HEK293 (cell line): Measurements from ENCODE around the gene AQP10.

ENCODE experiments used
- CTCF ChIA-PET: fragments of 350-600 bp; formaldehyde crosslinking; extraction: SDS; loops from one replicate; lab custom pipeline; 2021; ENCODE audit warnings: antibody characterized with exemption; lab: Yijun Ruan, JAX
- POLR2A ChIA-PET: fragments of 300-600 bp; formaldehyde crosslinking; extraction: SDS; loops from one replicate; lab custom pipeline; 2020; ENCODE audit warnings: antibody characterized with exemption, inconsistent platforms; lab: Yijun Ruan, JAX
- H3K27ac ChIP-seq: fragments of 200-500 bp; sonication (Bioruptor generic); 2 replicates; pipeline ENCODE4 v1.5.1; 2014; ENCODE audit warnings: low read depth, low read length, control low read depth, inconsistent platforms; ENCODE audit errors: extremely low read depth
- H3K36me3 ChIP-seq, 2 experiments: fragments of 200-500 bp in 1 of 2; sonication (Bioruptor generic) in 1 of 2; 1 replicate in 1 of 2; 2 replicates in 1 of 2; pipeline ENCODE4 v1.5.1; 2014 to 2017; ENCODE audit warnings: inconsistent platforms in 2 of 2, low read length in 2 of 2; ENCODE audit not compliant: control insufficient read depth in 2 of 2, insufficient read depth in 1 of 2
- H3K4me1 ChIP-seq: fragments of 200-500 bp; sonication (Bioruptor generic); 2 replicates; pipeline ENCODE4 v1.5.1; 2014; ENCODE audit warnings: mild to moderate bottlenecking, low read length, inconsistent platforms; ENCODE audit not compliant: control insufficient read depth, insufficient read depth
- H3K4me3 ChIP-seq: 2 replicates; pipeline ENCODE4 v1.5.1; 2011; ENCODE audit warnings: low read depth, mild to moderate bottlenecking, control low read depth, low read length, moderate library complexity
- H3K9me3 ChIP-seq: fragments of 200-500 bp; sonication (Bioruptor generic); 2 replicates; pipeline ENCODE4 v1.5.1; 2014; ENCODE audit warnings: low read depth, low read length, inconsistent platforms; ENCODE audit not compliant: control insufficient read depth, insufficient read depth
- HOXA7 ChIP-seq: sonication (generic); formaldehyde crosslinking; IDR thresholded peaks from 2 replicates; pipeline ENCODE4 v1.8.1; 2022; ENCODE audit warnings: missing genetic modification reagents, borderline replicate concordance
- PRDM2 ChIP-seq: fragments of 450-650 bp; formaldehyde crosslinking; IDR thresholded peaks from 2 replicates; pipeline ENCODE4 v1.5.1; 2016; ENCODE audit warnings: missing biosample characterization, missing genetic modification characterization, borderline replicate concordance
- SETDB1 ChIP-seq: IDR thresholded peaks from one replicate; pipeline ENCODE4 v1.6.1; 2017; ENCODE audit warnings: mild to moderate bottlenecking, low read length, moderate library complexity, mixed read lengths; ENCODE audit not compliant: insufficient read length
- WT1 ChIP-seq: fragments of 450-650 bp; formaldehyde crosslinking; IDR thresholded peaks from 2 replicates; pipeline ENCODE4 v1.5.1; 2016; ENCODE audit warnings: missing biosample characterization, missing genetic modification characterization
- ZBTB7A ChIP-seq: fragments of 450-650 bp; formaldehyde crosslinking; IDR thresholded peaks from 2 replicates; pipeline ENCODE4 v1.5.1; 2016; ENCODE audit warnings: low read depth, missing biosample characterization, missing genetic modification characterization
- ZEB2 ChIP-seq: fragments of 450-650 bp; formaldehyde crosslinking; IDR thresholded peaks from 2 replicates; pipeline ENCODE4 v1.5.1; 2016; ENCODE audit warnings: missing biosample characterization, missing genetic modification characterization
- ZNF121 ChIP-seq: fragments of 450-650 bp; formaldehyde crosslinking; IDR thresholded peaks from 2 replicates; pipeline ENCODE4 v1.5.1; 2016; ENCODE audit warnings: missing biosample characterization, missing genetic modification characterization
- ZNF174 ChIP-seq: fragments of 450-650 bp; formaldehyde crosslinking; IDR thresholded peaks from 2 replicates; pipeline ENCODE4 v1.5.0; 2017; ENCODE audit warnings: missing biosample characterization, mild to moderate bottlenecking, missing genetic modification characterization
- ZNF214 ChIP-seq: fragments of 450-650 bp; formaldehyde crosslinking; IDR thresholded peaks from 2 replicates; pipeline ENCODE4 v1.5.1; 2017; ENCODE audit warnings: missing biosample characterization, mild to moderate bottlenecking, missing genetic modification characterization, borderline replicate concordance
- ZNF335 ChIP-seq: fragments of 450-650 bp; formaldehyde crosslinking; conservative IDR thresholded peaks from 2 replicates; pipeline ENCODE4 v1.5.1; 2016; ENCODE audit warnings: missing biosample characterization, missing genetic modification characterization
- ZNF354C ChIP-seq: fragments of 450-650 bp; formaldehyde crosslinking; IDR thresholded peaks from 2 replicates; pipeline ENCODE4 v1.5.1; 2016; ENCODE audit warnings: missing biosample characterization, missing genetic modification characterization, low read depth, borderline replicate concordance
- ZNF416 ChIP-seq: fragments of 450-650 bp; formaldehyde crosslinking; IDR thresholded peaks from 2 replicates; pipeline ENCODE4 v1.5.1; 2016; ENCODE audit warnings: missing biosample characterization, missing genetic modification characterization
- ZNF449 ChIP-seq: fragments of 450-650 bp; formaldehyde crosslinking; IDR thresholded peaks from 2 replicates; pipeline ENCODE4 v1.5.1; 2017; ENCODE audit warnings: missing biosample characterization, mild to moderate bottlenecking, missing genetic modification characterization, moderate library complexity
- ZNF529 ChIP-seq: fragments of 450-650 bp; formaldehyde crosslinking; IDR thresholded peaks from 2 replicates; pipeline ENCODE4 v1.5.1; 2017; ENCODE audit warnings: missing genetic modification characterization, missing biosample characterization; ENCODE audit not compliant: insufficient replicate concordance
- ZNF558 ChIP-seq: fragments of 450-650 bp; formaldehyde crosslinking; IDR thresholded peaks from 2 replicates; pipeline ENCODE4 v1.5.1; 2016; ENCODE audit warnings: missing biosample characterization, missing genetic modification characterization
- ZNF610 ChIP-seq: fragments of 450-650 bp; formaldehyde crosslinking; IDR thresholded peaks from 2 replicates; pipeline ENCODE4 v1.5.1; 2016; ENCODE audit warnings: missing biosample characterization, missing genetic modification characterization, borderline replicate concordance
- ZNF626 ChIP-seq: fragments of 450-650 bp; sonication (Bioruptor Pico); formaldehyde crosslinking; IDR thresholded peaks from 2 replicates; pipeline ENCODE4 v1.5.1; 2018; ENCODE audit warnings: missing biosample characterization, missing genetic modification characterization, inconsistent platforms
- ZNF629 ChIP-seq: fragments of 450-650 bp; formaldehyde crosslinking; IDR thresholded peaks from 2 replicates; pipeline ENCODE4 v1.5.1; 2017; ENCODE audit warnings: missing biosample characterization, missing genetic modification characterization
- ZNF670 ChIP-seq: fragments of 450-650 bp; formaldehyde crosslinking; IDR thresholded peaks from 2 replicates; pipeline ENCODE4 v1.5.1; 2016; ENCODE audit warnings: missing biosample characterization, missing genetic modification characterization, low read depth
- ZNF707 ChIP-seq: fragments of 450-650 bp; formaldehyde crosslinking; IDR thresholded peaks from 2 replicates; pipeline ENCODE4 v1.5.1; 2016; ENCODE audit warnings: missing biosample characterization, missing genetic modification characterization
- ZNF791 ChIP-seq: fragments of 450-650 bp; formaldehyde crosslinking; IDR thresholded peaks from 2 replicates; pipeline ENCODE4 v1.5.1; 2016; ENCODE audit warnings: missing biosample characterization, missing genetic modification characterization
- TF ChIP-seq, protein P1 (sequence below): fragments of 450-650 bp; formaldehyde crosslinking; IDR thresholded peaks from 2 replicates; pipeline ENCODE4 v1.5.1; 2017; ENCODE audit warnings: missing biosample characterization, missing genetic modification characterization
- TF ChIP-seq, protein P2 (sequence below): fragments of 450-650 bp; formaldehyde crosslinking; IDR thresholded peaks from 2 replicates; pipeline ENCODE4; 2016; ENCODE audit warnings: missing biosample characterization, missing genetic modification characterization
- TF ChIP-seq, protein P3 (sequence below): fragments of 450-650 bp; formaldehyde crosslinking; IDR thresholded peaks from 2 replicates; pipeline ENCODE4 v1.5.1; 2016; ENCODE audit warnings: missing biosample characterization, missing genetic modification characterization
- TF ChIP-seq, protein P4 (sequence below): sonication (generic); formaldehyde crosslinking; IDR thresholded peaks from 2 replicates; pipeline ENCODE4 v1.8.1; 2022; ENCODE audit warnings: mild to moderate bottlenecking, moderate library complexity, missing genetic modification reagents

Gene AQP10

DNA sequence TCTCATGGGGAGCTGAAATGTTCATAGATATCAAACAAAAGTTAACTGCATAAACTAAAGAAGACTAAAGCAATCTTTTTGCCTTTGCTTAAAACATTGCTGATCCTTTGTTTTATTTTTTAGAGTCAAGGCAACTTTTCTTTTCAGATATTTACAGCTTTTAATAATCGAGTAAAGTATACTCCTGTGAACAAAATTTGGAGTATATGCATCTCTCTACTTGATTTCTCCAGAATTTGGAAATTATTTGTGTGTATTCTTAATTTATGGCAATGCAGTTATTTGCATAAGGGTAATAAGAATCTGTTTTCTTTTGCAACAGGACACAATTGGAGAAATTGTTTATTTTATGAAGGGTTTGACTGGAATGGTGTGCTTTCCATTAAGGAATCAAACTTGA, 4.2 kb upstream of the AQP10 start:
- POLR2A ChIA-PET, result no interaction called here
- Histone ChIP-seq H3K9me3 (no peaks in the 10 kb centered on the region), H3K36me3 (no peaks in the 10 kb centered on the region), H3K27ac (no peak overlapping the region), H3K4me3 (no peak overlapping the region), H3K4me1 (no peaks in the 10 kb centered on the region)
- CTCF ChIA-PET, result interaction anchor here (0.7 to 2.3 kb wide), 2 partner anchors 12 to 19 kb away, joined by 3 to 10 read pairs; no protein-coding TSS in a partner anchor
- TF ChIP-seq, protein P1, sequence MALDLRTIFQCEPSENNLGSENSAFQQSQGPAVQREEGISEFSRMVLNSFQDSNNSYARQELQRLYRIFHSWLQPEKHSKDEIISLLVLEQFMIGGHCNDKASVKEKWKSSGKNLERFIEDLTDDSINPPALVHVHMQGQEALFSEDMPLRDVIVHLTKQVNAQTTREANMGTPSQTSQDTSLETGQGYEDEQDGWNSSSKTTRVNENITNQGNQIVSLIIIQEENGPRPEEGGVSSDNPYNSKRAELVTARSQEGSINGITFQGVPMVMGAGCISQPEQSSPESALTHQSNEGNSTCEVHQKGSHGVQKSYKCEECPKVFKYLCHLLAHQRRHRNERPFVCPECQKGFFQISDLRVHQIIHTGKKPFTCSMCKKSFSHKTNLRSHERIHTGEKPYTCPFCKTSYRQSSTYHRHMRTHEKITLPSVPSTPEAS (tag by site-specific recombination), result no peak
- TF ChIP-seq ZBTB7A (tag by site-specific recombination) (no peak), WT1 (tag by site-specific recombination) (no peak), ZNF121 (tag by site-specific recombination) (no peak), SETDB1 (peak; percentile 98), ZNF449 (tag by site-specific recombination) (no peak), ZEB2 (tag by site-specific recombination) (no peak)
- TF ChIP-seq, protein P2, sequence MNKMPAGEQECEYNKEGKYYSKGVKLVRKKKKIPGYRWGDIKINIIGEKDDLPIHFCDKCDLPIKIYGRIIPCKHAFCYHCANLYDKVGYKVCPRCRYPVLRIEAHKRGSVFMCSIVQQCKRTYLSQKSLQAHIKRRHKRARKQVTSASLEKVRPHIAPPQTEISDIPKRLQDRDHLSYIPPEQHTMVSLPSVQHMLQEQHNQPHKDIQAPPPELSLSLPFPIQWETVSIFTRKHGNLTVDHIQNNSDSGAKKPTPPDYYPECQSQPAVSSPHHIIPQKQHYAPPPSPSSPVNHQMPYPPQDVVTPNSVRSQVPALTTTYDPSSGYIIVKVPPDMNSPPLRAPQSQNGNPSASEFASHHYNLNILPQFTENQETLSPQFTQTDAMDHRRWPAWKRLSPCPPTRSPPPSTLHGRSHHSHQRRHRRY (tag by site-specific recombination), result no peak

DNA sequence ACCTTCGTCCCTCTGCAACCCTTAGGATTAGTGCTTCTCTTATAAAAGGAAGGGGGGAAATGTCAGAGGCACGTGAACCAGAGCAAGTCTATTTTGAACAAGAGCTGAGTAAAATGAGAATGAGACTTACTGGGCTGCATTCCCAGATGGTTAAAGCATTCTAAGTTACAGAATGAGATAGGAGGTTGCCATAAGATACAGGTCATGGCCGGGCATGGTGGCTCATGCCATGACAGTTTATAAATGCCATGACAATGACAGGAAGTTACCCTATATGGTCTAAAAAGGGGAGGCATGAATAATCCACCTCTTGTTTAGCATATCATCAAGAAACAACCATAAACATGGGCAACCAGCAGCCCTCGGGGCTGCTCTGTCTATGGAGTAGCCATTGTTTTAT, 2.5 kb upstream of the AQP10 start:
- H3K4me3 ChIP-seq, result no peak overlapping the region
- ChIA-PET CTCF (no interaction called here), POLR2A (no interaction called here)
- TF ChIP-seq ZNF529 (tag by site-specific recombination), result no peak
- no peak for TF ChIP-seq PRDM2 (tag by site-specific recombination)
- TF ChIP-seq ZNF610, result no peak
- no peak for TF ChIP-seq ZNF214 (tag by site-specific recombination)
- no peak for TF ChIP-seq ZNF558 (tag by site-specific recombination)
- no peak for TF ChIP-seq ZNF791 (tag by site-specific recombination)
- no peak for TF ChIP-seq ZNF416 (tag by site-specific recombination)
- TF ChIP-seq, protein P3, sequence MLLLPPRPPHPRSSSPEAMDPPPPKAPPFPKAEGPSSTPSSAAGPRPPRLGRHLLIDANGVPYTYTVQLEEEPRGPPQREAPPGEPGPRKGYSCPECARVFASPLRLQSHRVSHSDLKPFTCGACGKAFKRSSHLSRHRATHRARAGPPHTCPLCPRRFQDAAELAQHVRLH (tag by site-specific recombination), result no peak
- TF ChIP-seq ZNF354C, result no peak
- no peak for TF ChIP-seq ZNF670
- TF ChIP-seq ZNF335 (tag by site-specific recombination), result no peak
- TF ChIP-seq ZNF707 (tag by site-specific recombination), result no peak
- TF ChIP-seq, protein P4, sequence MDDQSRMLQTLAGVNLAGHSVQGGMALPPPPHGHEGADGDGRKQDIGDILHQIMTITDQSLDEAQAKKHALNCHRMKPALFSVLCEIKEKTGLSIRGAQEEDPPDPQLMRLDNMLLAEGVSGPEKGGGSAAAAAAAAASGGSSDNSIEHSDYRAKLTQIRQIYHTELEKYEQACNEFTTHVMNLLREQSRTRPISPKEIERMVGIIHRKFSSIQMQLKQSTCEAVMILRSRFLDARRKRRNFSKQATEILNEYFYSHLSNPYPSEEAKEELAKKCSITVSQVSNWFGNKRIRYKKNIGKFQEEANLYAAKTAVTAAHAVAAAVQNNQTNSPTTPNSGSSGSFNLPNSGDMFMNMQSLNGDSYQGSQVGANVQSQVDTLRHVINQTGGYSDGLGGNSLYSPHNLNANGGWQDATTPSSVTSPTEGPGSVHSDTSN (CRISPR knock-in tag), result no peak
- no peak for TF ChIP-seq ZNF174 (tag by site-specific recombination)
- no peak for TF ChIP-seq ZBTB7A (tag by site-specific recombination)
- TF ChIP-seq HOXA7 (CRISPR knock-in tag), result no peak
- no peak for TF ChIP-seq ZNF626 (tag by site-specific recombination)
- TF ChIP-seq ZNF629 (tag by site-specific recombination), result no peak

More for the DNA sequence above, 2.5 kb upstream of the AQP10 start:
- no peaks in the 10 kb centered on the region for H3K9me3 ChIP-seq
- H3K4me1 ChIP-seq, result no peaks in the 10 kb centered on the region
- H3K27ac ChIP-seq, result no peak overlapping the region
- H3K36me3 ChIP-seq, result no peaks in the 10 kb centered on the region
